Osteoblast (primary cell): ENCODE results near the gene EPS8. TPM values are rescaled to one million over a fixed set of nuclear protein-coding genes. Genes with fewer than 3 reads are reported as not detected.

Source experiments
- DNase-seq: peaks from one replicate; pipeline ENCODE4 v3.0.0; 2011; ENCODE audit warnings: low spot score, mixed read lengths; ENCODE audit not compliant: insufficient read length; ENCODE audit errors: missing footprints
- H2AFZ ChIP-seq: 2 replicates; pipeline ENCODE4 v1.6.0; 2011; ENCODE audit warnings: mild to moderate bottlenecking, low read length
- H3K27ac ChIP-seq: 2 replicates; pipeline ENCODE4 v1.5.1; 2011; ENCODE audit warnings: mild to moderate bottlenecking, low read depth, low read length, moderate library complexity
- H3K27me3 ChIP-seq: 2 replicates; pipeline ENCODE4 v1.6.0; 2012; ENCODE audit warnings: mild to moderate bottlenecking, control low read depth, inconsistent platforms, low read length, moderate library complexity; ENCODE audit not compliant: insufficient read depth
- H3K36me3 ChIP-seq: 2 replicates; pipeline ENCODE4 v1.5.1; 2011; ENCODE audit warnings: mild to moderate bottlenecking, low read length, control low read depth, moderate library complexity; ENCODE audit not compliant: insufficient read depth
- H3K4me1 ChIP-seq: 2 replicates; pipeline ENCODE4 v1.5.1; 2011; ENCODE audit warnings: mild to moderate bottlenecking, low read length, control low read depth, moderate library complexity; ENCODE audit not compliant: insufficient read depth
- H3K4me2 ChIP-seq: 2 replicates; pipeline ENCODE4 v1.6.0; 2011; ENCODE audit warnings: mild to moderate bottlenecking, low read length; ENCODE audit not compliant: insufficient read depth
- H3K4me3 ChIP-seq: fragments of 200-600 bp; sonication (generic); 3 replicates; pipeline ENCODE4 v1.5.1; 2012; ENCODE audit warnings: mild to moderate bottlenecking, low read length, inconsistent platforms; ENCODE audit not compliant: insufficient read depth
- H3K79me2 ChIP-seq: 2 replicates; pipeline ENCODE4 v1.6.0; 2012; ENCODE audit warnings: mild to moderate bottlenecking, low read length, control low read depth, inconsistent platforms; ENCODE audit not compliant: insufficient read depth
- H3K9me3 ChIP-seq: 2 replicates; pipeline ENCODE4 v1.5.1; 2011; ENCODE audit warnings: low read depth, low read length, control low read depth
- H4K20me1 ChIP-seq: 2 replicates; pipeline ENCODE4 v1.6.0; 2012; ENCODE audit warnings: mild to moderate bottlenecking, low read length, control low read depth; ENCODE audit not compliant: insufficient read depth
- CTCF ChIP-seq: IDR thresholded peaks from 2 replicates; pipeline ENCODE4 v1.5.1; 2011; ENCODE audit warnings: mild to moderate bottlenecking, low read depth, low read length, moderate library complexity; ENCODE audit errors: extremely low read depth
- total RNA-seq: library from RNA; depleted of rRNA; stranded (reverse); fragments of >200 nt; gene quantifications from 2 replicates; pipeline ENCODE4 v1.2.3, GENCODE V29; 2012

EPS8 gene
- total RNA-seq, 1 donor, result 160 TPM

- H2AFZ ChIP-seq, result no peak overlapping the region
- no peaks in the 10 kb centered on the region for H3K27me3 ChIP-seq
- TF ChIP-seq CTCF, result no peak
- H3K27ac ChIP-seq, result no peak overlapping the region
- peak; percentile 74 for DNase-seq
- H4K20me1 ChIP-seq, result no peaks in the 10 kb centered on the region
- no peak overlapping the region for H3K4me2 ChIP-seq
- H3K9me3 ChIP-seq, result peaks cover 3% of the 10 kb centered on the region
- no peaks in the 10 kb centered on the region for H3K79me2 ChIP-seq
- no peak overlapping the region for H3K4me3 ChIP-seq
- H3K36me3 ChIP-seq, result no peaks in the 10 kb centered on the region
- H3K4me1 ChIP-seq, result no peaks in the 10 kb centered on the region
These were observed 29.2 kb upstream of the EPS8 start for GRCh38 chr12:15818418-15818817.

- no peak for TF ChIP-seq CTCF
- Histone ChIP-seq H3K4me1 (no peaks in the 10 kb centered on the region), H3K79me2 (no peaks in the 10 kb centered on the region), H3K4me3 (no peak overlapping the region), H3K4me2 (no peak overlapping the region), H3K9me3 (peaks cover 3% of the 10 kb centered on the region), H3K36me3 (no peaks in the 10 kb centered on the region), H3K27me3 (no peaks in the 10 kb centered on the region), H4K20me1 (no peaks in the 10 kb centered on the region), H3K27ac (no peak overlapping the region), H2AFZ (no peak overlapping the region)
- DNase-seq, result no peak
These were observed 26.5 kb upstream of the EPS8 start for GRCh38 chr12:15815730-15816129.

GRCh38 chr12:15811214-15812127 is 22.3 kb upstream of the EPS8 start:
- Histone ChIP-seq H3K36me3 (no peaks in the 10 kb centered on the region), H3K4me3 (no peak overlapping the region), H3K4me1 (peaks cover 8% of the 10 kb centered on the region), H3K79me2 (no peaks in the 10 kb centered on the region), H3K9me3 (no peaks in the 10 kb centered on the region), H2AFZ (peak overlapping the region; percentile 6), H4K20me1 (no peaks in the 10 kb centered on the region), H3K27ac (no peak overlapping the region), H3K27me3 (no peaks in the 10 kb centered on the region), H3K4me2 (no peak overlapping the region)
- TF ChIP-seq CTCF, result no peak
- DNase-seq, result no peak

GRCh38 chr12:15808652-15809051 is 19.5 kb upstream of the EPS8 start:
- Histone ChIP-seq H3K27ac (no peak overlapping the region), H3K4me3 (no peak overlapping the region), H4K20me1 (no peaks in the 10 kb centered on the region), H3K4me2 (peak overlapping the region; percentile 25), H3K36me3 (no peaks in the 10 kb centered on the region), H2AFZ (peak overlapping the region; percentile 24), H3K9me3 (no peaks in the 10 kb centered on the region), H3K79me2 (no peaks in the 10 kb centered on the region), H3K27me3 (no peaks in the 10 kb centered on the region), H3K4me1 (peaks cover 8% of the 10 kb centered on the region)
- peak; percentile 72 for DNase-seq
- TF ChIP-seq CTCF, result no peak
